ENCODE results near the gene ALDH4A1.

GRCh38 chr1:18856435-18856834, 45.9 kb downstream of the ALDH4A1 start:
- TF ChIP-seq STAT3 (IDR thresholded peaks at IDR 0.05; ENCODE audit: low read depth, low read length) (no peak), EP300 (IDR thresholded peaks at IDR 0.05; ENCODE audit: borderline replicate concordance in 1 of 2, control insufficient read depth in 1 of 2, low read depth in 2 of 2, low read length in 2 of 2) (no peak), FOS (IDR thresholded peaks at IDR 0.05; ENCODE audit: borderline replicate concordance, extremely low read depth, insufficient read length) (no peak), RAD21 (IDR thresholded peaks at IDR 0.05; ENCODE audit: insufficient read depth, low read depth, low read length) (no peak), CTCF (IDR thresholded peaks at IDR 0.05 in 2 of 3, conservative IDR thresholded peaks at IDR 0.05 in 1 of 3; ENCODE audit: control insufficient read depth in 2 of 3, extremely low read depth in 1 of 3, insufficient read depth in 1 of 3, low read depth in 3 of 3, low read length in 3 of 3) (no peak), NBN (IDR thresholded peaks at IDR 0.05) (no peak), MXI1 (IDR thresholded peaks at IDR 0.05; ENCODE audit: low read depth, low read length) (no peak), SRF (IDR thresholded peaks at IDR 0.05; ENCODE audit: low read depth in 2 of 2, low read length in 2 of 2) (no peak), EZH2 (IDR thresholded peaks at IDR 0.05; ENCODE audit: borderline replicate concordance, control insufficient read depth, low read depth, low read length) (no peak), POLR2AphosphoS5 (IDR thresholded peaks at IDR 0.05; ENCODE audit: low read length) (no peak), CREB1 (IDR thresholded peaks at IDR 0.05; ENCODE audit: low read depth) (no peak), ESRRA (IDR thresholded peaks at IDR 0.05; ENCODE audit: low read length) (no peak), PKNOX1 (IDR thresholded peaks at IDR 0.05) (no peak), TAF1 (IDR thresholded peaks at IDR 0.05; ENCODE audit: borderline replicate concordance, low read depth, low read length) (no peak)
